Spleen (tissue), 11 donors: ENCODE results near the gene PHLDB1. TPM values are rescaled to one million over a fixed set of nuclear protein-coding genes. Genes with fewer than 3 reads are reported as not detected.

Experiments used
- DNase-seq: peaks from one replicate; pipeline ENCODE4 v3.0.0-alpha.2; 2020
- H3K27ac ChIP-seq, 8 donors: fragments of 200-600 bp; sonication (generic) in 7 of 8; 1 replicate in 4 of 8; 2 replicates in 4 of 8; pipeline versions ENCODE4 v1.5.0 to v1.8.0; 2016 to 2021; ENCODE audit warnings: inconsistent platforms in 4 of 8, mild to moderate bottlenecking in 4 of 8, moderate library complexity in 1 of 8
- H3K27me3 ChIP-seq, 7 donors: fragments of 200-600 bp; sonication (generic) in 6 of 7; replicated peaks in 1 of 7; 1 replicate in 4 of 7; 2 replicates in 3 of 7; pipeline versions ENCODE4 v1.5.0 to v1.8.0; 2016 to 2021; ENCODE audit warnings: inconsistent platforms in 3 of 7, mild to moderate bottlenecking in 1 of 7
- H3K36me3 ChIP-seq, 6 donors: fragments of 200-600 bp; sonication (generic) in 5 of 6; 1 replicate in 4 of 6; 2 replicates in 2 of 6; pipeline versions ENCODE4 v1.5.0 to v1.8.0; 2016 to 2021; ENCODE audit warnings: inconsistent platforms in 2 of 6
- H3K4me1 ChIP-seq, 6 donors: fragments of 200-600 bp; sonication (generic) in 5 of 6; 1 replicate in 3 of 6; 2 replicates in 3 of 6; pipeline versions ENCODE4 v1.5.0 to v1.8.0; 2016 to 2021; ENCODE audit warnings: inconsistent platforms in 3 of 6
- H3K4me3 ChIP-seq, 8 donors: fragments of 200-600 bp; sonication (generic) in 7 of 8; 1 replicate in 4 of 8; 2 replicates in 4 of 8; pipeline versions ENCODE4 v1.5.0 to v1.8.0; 2016 to 2021; ENCODE audit warnings: inconsistent platforms in 4 of 8, mild to moderate bottlenecking in 4 of 8, moderate library complexity in 2 of 8
- H3K9me3 ChIP-seq, 8 donors: fragments of 200-600 bp; sonication (generic) in 7 of 8; 1 replicate in 4 of 8; 2 replicates in 4 of 8; pipeline versions ENCODE4 v1.5.0 to v1.8.0; 2016 to 2021; ENCODE audit warnings: inconsistent platforms in 4 of 8
- POLR2A ChIP-seq, 3 donors: fragments of 450-650 bp; IDR thresholded peaks; one replicate each; pipeline ENCODE4 v1.5.1; 2017; ENCODE audit warnings: antibody characterized with exemption in 3 of 3, mild to moderate bottlenecking in 1 of 3
- POLR2AphosphoS5 ChIP-seq, 3 donors: sonication (generic); formaldehyde crosslinking; IDR thresholded peaks; one replicate each; pipeline ENCODE4 v1.5.1; 2017; ENCODE audit warnings: antibody characterized with exemption in 3 of 3
- WGBS, 5 donors: extraction: QIAGEN DNeasy Blood & Tissue Kit in 3 of 5; methylation state at CpG; one replicate each; pipeline versions ENCODE4 v1.1.5 to v1.1.7; 2013 to 2018; 5-methylcytosine and 5-hydroxymethylcytosine counted together
- intact Hi-C: fragments of 100-400 bp; cut with DNase I; formaldehyde crosslinking; loops from one replicate; pipeline ENCODE4 v1.15.0; 2023; ENCODE audit warnings: low total_unique reads
- polyA plus RNA-seq, 3 donors: library from polyadenylated mRNA; stranded (reverse); fragments of 200-250 nt; gene quantifications; one replicate each; pipeline ENCODE4 v1.2.1, GENCODE V29; 2013
- total RNA-seq, 7 donors: library from RNA; depleted of rRNA in 3 of 7; stranded (reverse); fragments of >200 nt in 3 of 7; fragmentation: NEBNext Ultra II Directional in 4 of 7; extraction: Animal tissue kit (Norgen Biotek cat#: 25700) in 4 of 7; gene quantifications; one replicate each; pipeline versions ENCODE4 v1.1.0 to v1.2.1, GENCODE V29; 2016 to 2021
- TF ChIP-seq, protein P1 (sequence below), 11 experiments: fragments of 200-600 bp in 7 of 11; fragments of 450-650 bp in 4 of 11; sonication (generic) in 4 of 11; IDR thresholded peaks in 8 of 11; conservative IDR thresholded peaks in 3 of 11; 1 replicate in 7 of 11; 2 replicates in 4 of 11; pipeline versions ENCODE4 v1.4.0 to v1.8.0; 2016 to 2021; ENCODE audit warnings: antibody characterized with exemption in 11 of 11, inconsistent platforms in 4 of 11, mild to moderate bottlenecking in 1 of 11
- donor health status: healthy with polysubstance abuse.
- donor health status: DM: no; HTN: no; CAD: no; lungs with moderate emphysema.
- donor health status: DM: no; HTN: no; CAD: no.
- donor health status: Bipolar disorder and iron deficiency.
- donor health status: healthy.
- donor health status: DM: no; HTN: no; CAD: no.
- donor health status: DM: yes; HTN: yes; CAD: no.

The PHLDB1 gene
- total and polyA plus RNA-seq, 10 donors = 13.0 to 162 (median 69.9) TPM

DNA sequence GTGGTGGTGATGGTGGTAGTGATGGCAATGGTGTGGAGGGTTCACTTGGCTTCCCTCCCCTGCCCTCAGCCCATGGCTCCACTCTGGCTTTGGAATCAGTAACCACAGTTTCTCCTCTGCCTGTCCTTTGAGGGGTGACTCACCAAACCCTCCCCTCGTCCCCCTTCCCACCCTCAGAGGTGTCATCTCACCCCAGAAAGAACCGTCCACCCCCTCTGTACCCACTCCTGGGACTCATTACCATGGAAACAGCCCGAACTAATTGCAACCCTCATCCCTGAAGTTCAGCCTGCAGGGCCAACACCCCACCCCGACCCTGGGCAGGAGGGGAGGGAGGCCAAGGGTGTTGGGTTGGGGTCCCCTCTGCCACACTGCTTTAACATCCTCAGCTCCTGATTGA is 26.6 kb downstream of the PHLDB1 start:
- Histone ChIP-seq H3K36me3 (peaks cover 0 to 97% (median 21%) of the 10 kb centered on the region in 6 donors), H3K27me3 (peaks cover 0 to 11% (median 0%) of the 10 kb centered on the region in 7 donors), H3K9me3 (no peaks in the 10 kb centered on the region), H3K27ac (peak overlapping the region in 2 of 8 donors; percentile 1 to 42), H3K4me1 (peaks cover 0 to 31% (median 13%) of the 10 kb centered on the region in 6 donors), H3K4me3 (no peak overlapping the region)
- intact Hi-C loops = no loop called here
- DNase-seq = no peak
- no peak for TF ChIP-seq POLR2A (IDR thresholded peaks at IDR 0.05)
- TF ChIP-seq, protein P1, sequence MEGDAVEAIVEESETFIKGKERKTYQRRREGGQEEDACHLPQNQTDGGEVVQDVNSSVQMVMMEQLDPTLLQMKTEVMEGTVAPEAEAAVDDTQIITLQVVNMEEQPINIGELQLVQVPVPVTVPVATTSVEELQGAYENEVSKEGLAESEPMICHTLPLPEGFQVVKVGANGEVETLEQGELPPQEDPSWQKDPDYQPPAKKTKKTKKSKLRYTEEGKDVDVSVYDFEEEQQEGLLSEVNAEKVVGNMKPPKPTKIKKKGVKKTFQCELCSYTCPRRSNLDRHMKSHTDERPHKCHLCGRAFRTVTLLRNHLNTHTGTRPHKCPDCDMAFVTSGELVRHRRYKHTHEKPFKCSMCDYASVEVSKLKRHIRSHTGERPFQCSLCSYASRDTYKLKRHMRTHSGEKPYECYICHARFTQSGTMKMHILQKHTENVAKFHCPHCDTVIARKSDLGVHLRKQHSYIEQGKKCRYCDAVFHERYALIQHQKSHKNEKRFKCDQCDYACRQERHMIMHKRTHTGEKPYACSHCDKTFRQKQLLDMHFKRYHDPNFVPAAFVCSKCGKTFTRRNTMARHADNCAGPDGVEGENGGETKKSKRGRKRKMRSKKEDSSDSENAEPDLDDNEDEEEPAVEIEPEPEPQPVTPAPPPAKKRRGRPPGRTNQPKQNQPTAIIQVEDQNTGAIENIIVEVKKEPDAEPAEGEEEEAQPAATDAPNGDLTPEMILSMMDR (IDR thresholded peaks at IDR 0.05 in 8 of 11, conservative IDR thresholded peaks at IDR 0.05 in 3 of 11) = no peak
- TF ChIP-seq POLR2AphosphoS5 (IDR thresholded peaks at IDR 0.05) = no peak
- WGBS, 5 donors = 66 to 88% (median 69%) methylated on average over 4 of the region's 4 CpGs

DNA sequence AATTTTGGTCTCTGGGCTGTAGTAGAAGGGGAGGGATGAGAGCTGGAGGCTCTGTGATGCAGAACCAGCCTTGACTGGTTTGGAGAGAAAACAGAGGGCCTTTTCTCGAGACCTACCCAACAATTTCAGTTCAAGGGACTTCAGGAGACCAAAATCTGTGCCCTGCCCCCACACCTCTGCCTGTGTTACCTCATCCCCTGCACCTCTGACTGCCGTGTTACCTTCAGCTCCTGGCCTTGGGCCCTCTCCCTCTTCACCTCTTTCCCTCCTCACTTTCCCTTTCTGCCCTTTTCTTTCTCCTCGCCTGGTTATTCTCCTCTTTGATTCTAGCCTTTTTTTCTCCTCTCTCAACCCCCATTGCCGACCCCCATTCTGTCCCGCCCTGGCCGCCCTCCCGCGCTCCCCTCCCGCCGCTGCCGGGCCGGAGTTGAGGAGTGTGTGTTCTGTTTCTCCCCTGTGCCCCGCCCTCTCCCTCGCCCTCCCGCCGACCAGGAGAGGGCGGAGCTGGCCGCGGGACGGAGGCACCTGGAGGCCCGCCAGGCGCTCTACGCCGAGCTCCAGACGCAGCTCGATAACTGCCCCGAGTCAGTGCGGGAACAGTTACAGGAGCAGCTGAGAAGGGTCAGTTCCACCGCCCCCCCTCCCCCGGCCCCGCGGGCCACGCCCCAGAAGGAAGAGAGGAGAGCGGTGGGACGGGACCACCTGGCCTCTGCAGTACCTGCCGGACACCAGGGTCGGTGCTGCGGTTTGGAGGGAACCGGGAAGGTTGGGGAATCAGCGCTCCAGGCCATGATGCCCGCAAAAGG is 27.2 kb downstream of the PHLDB1 start:
- TF ChIP-seq, protein P1 (IDR thresholded peaks at IDR 0.05 in 8 of 11, conservative IDR thresholded peaks at IDR 0.05 in 3 of 11) = peak in 1 of 11 experiments; percentile 12
- TF ChIP-seq POLR2A (IDR thresholded peaks at IDR 0.05) = no peak
- TF ChIP-seq POLR2AphosphoS5 (IDR thresholded peaks at IDR 0.05) = peak in 2 of 3 donors; percentile 38 to 58
- intact Hi-C loops = no loop called here
- Histone ChIP-seq H3K36me3 (peaks cover 0 to 97% (median 20%) of the 10 kb centered on the region in 6 donors), H3K9me3 (no peaks in the 10 kb centered on the region), H3K27ac (peak overlapping the region in 5 of 8 donors; percentile 1 to 42 (median 4)), H3K4me1 (peaks cover 0 to 29% (median 13%) of the 10 kb centered on the region in 6 donors), H3K4me3 (peak overlapping the region in 1 of 8 donors; percentile 50), H3K27me3 (peaks cover 0 to 11% (median 0%) of the 10 kb centered on the region in 7 donors)
- no peak for DNase-seq
- 52 to 77% (median 56%) methylated on average over 36 to 41 of the region's 41 CpGs for WGBS, 5 donors

DNA sequence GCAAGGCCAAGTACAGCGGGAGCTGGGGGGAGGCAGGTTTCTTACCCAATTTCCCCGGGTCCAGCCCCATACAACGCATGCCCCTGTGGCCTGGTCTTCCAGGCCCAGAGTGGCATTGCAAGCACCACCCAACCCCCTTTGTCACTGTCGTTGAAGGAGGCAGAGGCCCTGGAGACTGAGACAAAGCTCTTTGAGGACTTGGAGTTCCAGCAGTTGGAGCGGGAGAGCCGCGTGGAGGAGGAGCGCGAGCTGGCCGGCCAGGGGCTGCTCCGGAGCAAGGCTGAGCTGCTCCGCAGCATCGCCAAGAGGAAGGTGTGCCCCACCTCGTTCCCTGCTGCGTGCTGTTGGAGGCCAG is 27.8 kb downstream of the PHLDB1 start:
- Histone ChIP-seq H3K36me3 (peaks cover 0 to 97% (median 20%) of the 10 kb centered on the region in 6 donors), H3K4me3 (peak overlapping the region in 1 of 8 donors; percentile 50), H3K4me1 (peaks cover 0 to 24% (median 13%) of the 10 kb centered on the region in 6 donors), H3K27ac (peak overlapping the region in 5 of 8 donors; percentile 1 to 42 (median 4)), H3K27me3 (peaks cover 0 to 11% (median 0%) of the 10 kb centered on the region in 7 donors), H3K9me3 (no peaks in the 10 kb centered on the region)
- TF ChIP-seq POLR2A (IDR thresholded peaks at IDR 0.05) (no peak), POLR2AphosphoS5 (IDR thresholded peaks at IDR 0.05) (no peak)
- TF ChIP-seq, protein P1 (IDR thresholded peaks at IDR 0.05 in 8 of 11, conservative IDR thresholded peaks at IDR 0.05 in 3 of 11) = no peak
- 67 to 81% (median 73%) methylated on average over 13 to 15 of the region's 15 CpGs for WGBS, 5 donors
- intact Hi-C loops = no loop called here
- no peak for DNase-seq

DNA sequence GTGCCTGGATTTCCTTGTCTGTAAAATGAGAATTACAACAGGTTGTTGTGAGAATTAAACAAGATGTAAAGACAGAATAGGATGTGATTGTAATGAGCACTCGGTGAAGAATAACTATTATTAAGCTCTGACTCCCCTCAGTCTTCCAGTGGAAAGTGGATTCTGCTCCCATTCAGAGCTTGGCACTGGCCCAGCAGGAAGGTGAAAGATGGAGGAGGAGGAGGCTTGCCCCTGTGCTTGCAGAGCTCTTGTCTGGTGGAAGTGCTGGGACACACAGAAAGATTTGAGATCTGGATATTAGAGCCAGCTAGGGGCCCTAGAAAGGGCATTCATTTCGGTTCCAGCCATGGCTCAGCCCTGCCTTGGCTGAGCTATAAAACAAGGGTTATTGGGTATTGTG is 28.2 kb downstream of the PHLDB1 start:
- 75 to 91% (median 87%) methylated on average over 2 of the region's 2 CpGs for WGBS, 5 donors
- Histone ChIP-seq H3K9me3 (no peaks in the 10 kb centered on the region), H3K4me3 (no peak overlapping the region), H3K4me1 (peaks cover 0 to 19% (median 13%) of the 10 kb centered on the region in 6 donors), H3K27ac (no peak overlapping the region), H3K36me3 (peaks cover 0 to 99% (median 20%) of the 10 kb centered on the region in 6 donors), H3K27me3 (peaks cover 0 to 11% (median 0%) of the 10 kb centered on the region in 7 donors)
- TF ChIP-seq POLR2A (IDR thresholded peaks at IDR 0.05) = no peak
- TF ChIP-seq, protein P1 (IDR thresholded peaks at IDR 0.05 in 8 of 11, conservative IDR thresholded peaks at IDR 0.05 in 3 of 11) = no peak
- no peak for TF ChIP-seq POLR2AphosphoS5 (IDR thresholded peaks at IDR 0.05)
- intact Hi-C loops = no loop called here
- no peak for DNase-seq
